CD4-positive, alpha-beta T cell treated with Interferon gamma for 1 hour (primary cell): ENCODE data around the gene EXTL1.

Experiments used
- DNase-seq: peaks from one replicate; pipeline ENCODE4 v3.0.0-alpha.2; 2020

Gene EXTL1

DNA sequence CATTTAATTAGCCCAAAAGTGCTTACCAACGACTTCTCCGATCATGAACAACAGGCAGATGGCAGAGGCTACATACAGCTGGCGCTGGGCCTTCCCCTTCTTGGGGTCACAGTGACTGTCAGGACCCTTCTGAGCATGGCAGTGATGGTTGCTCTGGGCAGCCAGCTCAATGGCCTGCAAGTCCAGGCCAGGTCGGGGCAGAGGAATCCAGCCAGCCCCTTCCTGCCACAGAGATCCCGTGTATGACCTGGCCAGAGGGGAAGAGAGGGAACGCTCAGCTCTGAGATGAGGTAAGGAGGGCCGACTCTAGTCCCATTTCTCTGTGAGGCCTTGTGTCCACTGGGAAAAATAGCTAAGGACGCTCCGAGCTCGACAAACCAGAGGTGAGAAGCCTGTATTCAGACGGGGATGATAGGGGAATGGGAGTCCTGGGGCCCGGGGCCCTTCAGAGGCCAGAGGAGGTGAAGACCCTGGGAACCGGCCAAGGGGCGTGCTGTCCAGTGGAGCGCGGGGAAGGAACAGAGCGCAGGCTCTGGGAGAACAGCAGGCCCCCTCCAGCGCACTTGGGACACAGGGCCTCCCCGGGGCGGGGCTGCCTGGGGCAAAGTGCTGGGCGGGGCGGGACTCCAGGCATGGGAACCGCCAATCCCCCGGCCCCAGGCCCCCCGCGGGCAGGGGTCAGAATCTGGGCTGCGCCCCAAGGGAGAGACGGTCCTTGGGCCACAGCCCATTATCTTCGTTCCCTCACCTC, 23.6 kb downstream of the EXTL1 start:
- DNase-seq, result no peak

DNA sequence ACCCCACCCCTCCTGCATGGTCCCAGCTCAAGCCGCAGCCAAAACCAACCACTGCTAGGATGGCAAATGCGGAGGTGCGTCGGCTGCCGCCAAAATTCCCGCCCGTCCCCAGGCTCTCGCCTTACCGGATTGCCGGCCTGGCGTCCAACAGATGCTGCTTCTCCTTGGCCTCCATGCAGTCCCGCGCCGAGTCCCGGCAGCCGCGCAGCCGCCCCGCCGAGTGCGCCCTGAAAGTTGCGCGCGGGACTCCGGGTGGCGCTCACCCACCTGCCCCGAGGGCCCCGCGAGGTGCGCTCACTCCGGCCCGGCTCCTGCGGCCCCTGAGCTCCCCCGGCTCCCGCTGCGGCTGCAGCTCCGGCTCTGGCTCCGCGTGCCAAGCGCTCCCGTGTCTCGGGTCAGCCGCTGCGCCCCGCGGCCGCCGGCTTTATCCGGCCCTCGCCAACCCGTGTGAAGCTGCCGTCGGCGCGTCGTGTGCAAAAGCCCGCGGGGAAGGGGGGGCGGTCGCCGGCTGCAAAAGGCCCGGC, 24.2 kb downstream of the EXTL1 start, which contains the start of gene SLC30A2:
Gene SLC30A2 (minus strand): TSS at position 397 of the 524 bp plus-strand sequence. CDS start 222 bp downstream, at position 175.
- DNase-seq, result no peak

- DNase-seq, result no peak
Observed at GRCh38 chr1:26046246-26047095, 24.9 kb downstream of the EXTL1 start.

DNA sequence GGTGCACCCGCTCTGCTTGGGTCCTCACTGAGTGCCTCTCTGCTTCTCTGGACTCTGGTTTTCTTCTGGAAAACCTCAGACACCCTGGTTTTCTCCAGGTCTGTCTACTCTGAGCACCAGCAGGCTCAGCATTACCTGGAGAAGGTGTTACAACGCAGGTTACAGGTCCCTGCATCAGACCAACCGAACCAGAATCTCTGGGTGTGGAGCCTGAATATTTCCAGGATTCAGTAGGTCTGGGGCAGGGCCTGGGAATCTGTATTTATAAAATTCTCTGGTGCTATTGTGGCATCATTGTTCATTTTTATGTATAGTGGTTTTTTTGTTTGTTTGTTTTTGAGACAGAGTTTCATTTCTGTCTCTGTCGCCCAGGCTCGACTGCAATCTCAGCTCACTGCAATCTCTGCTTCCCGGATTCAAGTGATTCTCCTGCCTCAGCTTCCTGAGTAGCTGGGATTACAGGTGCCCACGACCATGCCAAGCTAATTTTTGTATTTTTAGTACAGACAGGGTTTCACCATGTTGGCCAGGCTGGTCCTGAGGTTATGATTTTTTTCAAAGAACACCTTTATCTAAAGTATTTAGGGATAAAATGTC, 25.8 kb downstream of the EXTL1 start:
- DNase-seq, result no peak

GRCh38 chr1:26049531-26050247, 28.1 kb downstream of the EXTL1 start:
- DNase-seq, result no peak

DNA sequence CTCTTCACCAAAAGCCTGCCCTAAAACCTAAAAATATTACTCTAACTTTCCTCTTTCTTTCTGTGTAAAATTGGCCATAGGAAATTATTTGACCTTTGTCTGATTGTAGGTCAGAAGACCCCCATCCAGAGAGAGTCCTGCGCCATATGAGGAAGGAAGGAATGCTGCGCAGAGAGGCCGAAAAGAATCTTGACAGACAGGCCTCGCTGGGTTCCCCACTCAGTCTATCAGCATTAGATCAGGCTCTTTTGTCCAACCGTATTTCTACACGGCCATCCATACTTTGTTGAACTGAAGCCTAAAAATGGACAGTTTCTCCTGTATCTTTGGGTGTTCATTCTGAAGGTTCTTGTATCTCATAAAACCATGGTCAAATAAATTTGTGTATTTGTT, 28.7 kb downstream of the EXTL1 start:
- DNase-seq, result no peak

- no peak for DNase-seq
Observed at GRCh38 chr1:26053718-26054560, 32.4 kb downstream of the EXTL1 start.

GRCh38 chr1:26055041-26055440, 33.5 kb downstream of the EXTL1 start:
- no peak for DNase-seq

- DNase-seq, result no peak
Observed at GRCh38 chr1:26057189-26057588, 35.6 kb downstream of the EXTL1 start.

DNA sequence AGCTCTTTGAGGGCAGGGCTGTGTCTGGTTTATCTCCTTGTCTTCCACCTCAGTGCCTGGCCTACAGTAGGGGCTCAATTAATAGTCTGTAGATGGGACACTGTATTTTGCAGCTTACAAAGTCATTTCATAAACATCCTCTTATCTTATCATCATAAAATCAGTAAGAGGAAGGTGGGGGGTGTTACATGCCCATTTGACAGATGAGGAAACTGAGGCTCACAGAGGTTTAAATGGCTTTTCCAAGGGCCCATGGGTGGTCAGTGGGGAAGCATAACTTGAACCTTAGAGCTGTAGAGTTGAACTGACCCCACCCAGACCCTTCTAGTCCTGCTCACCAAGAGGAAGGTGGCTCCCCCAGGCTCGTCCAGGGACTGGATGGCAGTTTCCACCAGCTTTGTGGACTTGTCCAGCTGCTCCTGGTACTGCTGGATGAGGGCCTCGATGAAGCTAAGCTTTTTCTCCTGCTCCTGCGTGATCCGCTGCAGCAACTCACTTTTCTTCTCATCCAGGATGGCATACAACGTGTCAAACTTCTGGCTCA, 36.5 kb downstream of the EXTL1 start:
- DNase-seq, result no peak

- DNase-seq, result no peak
Observed at GRCh38 chr1:26059906-26060305, 38.3 kb downstream of the EXTL1 start.

DNA sequence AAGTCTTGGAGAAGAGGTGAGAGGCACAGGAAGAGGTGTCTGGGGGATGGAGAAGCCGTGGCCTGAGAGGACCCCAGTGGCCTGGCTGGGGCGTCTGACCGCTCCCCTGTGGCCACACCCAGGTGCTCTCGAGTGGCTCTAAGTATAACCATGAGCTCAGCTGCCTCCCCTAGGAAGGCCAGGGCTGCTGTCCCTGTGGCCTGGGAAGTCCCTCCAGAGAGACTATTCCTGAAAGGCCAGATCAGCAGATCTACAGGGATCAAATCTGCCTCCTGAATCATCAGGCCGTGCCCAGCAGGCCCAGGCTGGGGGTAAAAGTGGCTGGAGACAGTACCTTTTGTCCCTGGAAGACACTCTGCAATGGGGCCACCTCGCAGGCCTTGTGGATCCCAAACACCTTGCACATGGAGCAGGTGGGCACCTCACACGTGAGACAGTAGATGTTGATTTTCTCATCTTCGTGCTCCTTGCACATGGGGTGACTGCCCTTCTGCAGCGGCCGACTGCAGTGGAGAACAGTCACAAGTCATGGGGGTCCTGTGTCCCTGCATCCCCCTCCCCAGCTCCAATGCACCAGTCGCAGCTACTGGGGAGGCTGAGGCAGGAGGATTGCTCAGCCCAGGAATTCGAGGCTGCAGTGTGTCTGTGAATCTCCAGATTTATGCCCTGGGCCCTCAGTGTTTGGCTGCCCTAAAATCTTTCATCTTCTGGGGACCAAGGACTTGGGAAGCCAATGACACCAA, 39.4 kb downstream of the EXTL1 start:
- DNase-seq, result no peak

DNA sequence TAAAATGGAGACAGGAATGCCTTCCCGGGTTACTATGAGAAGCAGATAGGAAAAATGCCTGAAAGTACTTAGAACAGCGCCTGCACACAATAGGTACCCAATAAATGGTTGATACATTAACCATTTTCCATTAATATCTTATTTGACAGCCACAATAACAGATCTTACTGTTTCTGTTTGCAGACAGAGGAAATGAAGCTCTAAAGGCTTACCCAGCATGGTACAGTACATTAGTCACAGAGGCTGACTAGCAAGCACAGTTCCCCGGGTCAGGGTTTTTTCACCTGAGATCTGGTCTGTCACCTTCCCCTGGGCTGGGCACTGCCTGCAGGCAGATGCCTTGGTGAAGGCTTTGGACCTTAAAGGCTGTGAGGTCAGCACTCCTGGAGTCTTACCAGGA, 43.0 kb downstream of the EXTL1 start:
- no peak for DNase-seq

DNA sequence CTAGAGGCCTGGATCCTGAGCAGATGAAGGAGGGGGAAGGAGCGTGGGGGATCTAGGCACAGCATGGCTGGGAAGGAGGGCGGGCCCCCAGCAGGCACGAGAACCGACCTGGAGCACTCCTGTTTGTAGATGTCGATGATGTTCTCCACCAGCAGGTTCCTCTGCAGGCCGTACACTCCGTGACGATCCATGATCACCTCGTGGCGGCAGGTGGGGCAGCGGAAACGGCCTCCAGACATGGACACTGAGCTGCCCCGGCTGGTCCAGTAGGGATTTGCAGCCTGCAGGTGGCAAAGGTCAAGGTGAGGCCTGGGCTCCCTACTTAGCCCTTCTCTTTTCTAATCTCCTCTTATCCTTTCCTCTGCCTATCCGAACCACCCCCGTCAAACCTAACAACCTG, 44.6 kb downstream of the EXTL1 start:
- DNase-seq, result no peak

DNA sequence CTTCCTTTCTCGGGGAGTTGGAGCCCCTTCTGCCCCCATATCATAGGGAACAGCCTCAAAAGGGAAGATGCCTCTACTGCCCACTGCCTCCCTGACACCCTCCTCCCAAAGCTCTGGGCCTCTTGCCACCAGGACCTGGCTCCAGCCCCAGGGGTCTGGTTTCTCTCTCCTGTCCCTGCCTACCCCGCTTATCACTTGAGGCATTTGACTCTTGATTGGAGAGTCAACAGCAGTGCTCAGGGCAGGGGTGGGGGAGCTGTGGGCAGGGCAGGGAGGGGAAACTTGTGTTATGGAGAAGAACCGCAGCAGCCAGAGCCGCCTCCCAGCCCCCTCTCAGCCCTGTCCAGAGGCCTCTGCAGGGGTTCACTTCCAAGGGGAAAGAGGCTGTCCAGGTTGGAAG, 45.3 kb downstream of the EXTL1 start:
- no peak for DNase-seq

DNA sequence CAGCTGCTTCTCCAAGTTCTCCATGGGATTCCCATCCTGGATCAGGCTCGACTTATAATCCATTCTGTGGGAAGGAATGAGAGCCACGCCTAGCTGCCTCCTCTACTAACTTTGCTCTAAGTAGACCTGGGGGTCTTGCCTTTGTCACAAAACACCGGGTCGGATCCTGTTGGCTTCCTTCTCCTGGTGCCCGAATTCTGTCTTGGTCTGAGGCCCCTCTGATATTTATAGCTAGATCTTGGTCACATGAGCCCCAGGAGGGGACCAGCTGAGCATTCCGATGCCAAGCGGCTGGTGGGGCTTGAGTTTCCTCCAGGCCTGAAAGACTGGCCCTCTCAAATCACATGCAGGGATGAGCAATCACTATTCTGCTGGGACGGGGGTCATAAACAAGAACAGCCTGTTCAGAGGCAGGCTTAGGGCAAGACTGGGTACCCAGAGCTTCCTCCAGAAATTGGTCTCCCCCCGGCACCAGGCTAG, 45.9 kb downstream of the EXTL1 start, which contains the start of gene TRIM63:
Gene TRIM63 (minus strand): TSS at position 199 of the 480 bp plus-strand sequence. CDS start 136 bp downstream, at position 63.
- DNase-seq, result no peak

DNA sequence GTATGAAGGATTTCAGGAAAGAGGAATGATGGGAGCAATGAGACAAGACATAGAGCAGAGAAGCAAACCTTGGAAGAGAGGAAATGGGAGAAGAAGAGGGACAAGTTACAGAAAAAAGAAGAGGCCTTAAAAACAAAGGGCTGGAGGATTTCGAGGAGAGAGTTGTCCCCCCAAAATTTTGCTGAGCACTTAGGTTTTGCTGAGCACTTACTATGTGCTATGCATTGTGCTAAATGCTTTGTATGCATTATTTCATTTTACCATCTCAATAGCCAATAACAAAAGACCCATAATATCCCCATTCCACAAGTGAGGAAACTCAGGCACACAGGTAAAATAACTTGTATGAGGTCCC, 48.3 kb downstream of the EXTL1 start:
- no peak for DNase-seq

- DNase-seq, result no peak
Observed at GRCh38 chr1:26070296-26070962, 48.9 kb downstream of the EXTL1 start.

GRCh38 chr1:26070963-26071342, 49.4 kb downstream of the EXTL1 start:
- DNase-seq, result no peak

DNA sequence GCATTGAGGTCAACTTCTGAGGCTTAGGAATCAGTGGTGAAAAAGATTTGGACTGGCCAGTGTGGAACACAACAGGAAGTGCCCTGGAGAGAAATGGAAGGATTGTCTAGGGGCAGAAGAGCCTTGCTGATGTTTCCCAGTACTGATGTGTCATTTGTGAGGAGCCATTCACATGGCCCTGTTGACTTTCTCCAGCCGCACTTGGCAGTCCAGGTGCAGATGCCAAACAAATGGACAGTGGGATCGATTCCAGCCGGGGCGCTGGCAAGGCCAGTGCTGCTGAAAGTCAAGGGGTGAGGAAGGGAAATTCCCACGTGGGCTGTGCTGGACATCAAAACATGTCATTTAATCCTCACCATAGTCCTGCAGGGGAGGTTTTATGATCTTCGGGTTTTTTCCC, 50.7 kb downstream of the EXTL1 start:
- DNase-seq, result no peak
